DMS114 treated with DMSO at 0.1 percent for 48 hours (cell line): ENCODE data around the gene P2RY4.
"Not testable (repeated sequence)": the region's sequence is repeated elsewhere in the genome, so short reads cannot be mapped to it uniquely, and the experiment has no call there.

Experiments used
- DNase-seq: peaks from one replicate; lab custom pipeline; 2025; ENCODE audit not compliant: unreplicated experiment; lab: John Stamatoyannopoulos, UW

Gene P2RY4

DNA sequence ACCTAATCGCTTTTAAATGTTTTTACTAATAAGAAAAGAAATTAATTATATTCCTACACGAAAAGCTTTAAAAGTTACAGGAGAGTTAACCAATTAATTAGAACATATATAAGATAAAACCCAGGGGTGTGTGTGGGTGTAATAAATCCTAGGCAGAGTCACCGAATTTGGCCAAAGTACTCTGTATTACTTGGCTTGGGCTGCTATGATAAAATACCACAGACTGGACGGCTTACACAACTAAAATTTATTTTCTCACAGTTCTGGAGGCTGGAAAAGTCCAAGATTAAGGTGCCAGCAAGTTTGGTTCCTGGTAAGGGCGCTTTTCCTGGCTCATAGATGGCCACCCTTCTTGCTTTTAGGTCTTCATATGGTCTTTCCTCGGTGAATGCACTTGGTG lies 15.1 kb downstream of the P2RY4 start:
- DNase-seq, result no peak

GRCh38 chrX:70243601-70244000 lies 16.4 kb downstream of the P2RY4 start:
- not testable (repeated sequence) for DNase-seq

GRCh38 chrX:70241501-70241900 lies 18.5 kb downstream of the P2RY4 start:
- no peak for DNase-seq

GRCh38 chrX:70240751-70241150 lies 19.3 kb downstream of the P2RY4 start:
- DNase-seq, result no peak

DNA sequence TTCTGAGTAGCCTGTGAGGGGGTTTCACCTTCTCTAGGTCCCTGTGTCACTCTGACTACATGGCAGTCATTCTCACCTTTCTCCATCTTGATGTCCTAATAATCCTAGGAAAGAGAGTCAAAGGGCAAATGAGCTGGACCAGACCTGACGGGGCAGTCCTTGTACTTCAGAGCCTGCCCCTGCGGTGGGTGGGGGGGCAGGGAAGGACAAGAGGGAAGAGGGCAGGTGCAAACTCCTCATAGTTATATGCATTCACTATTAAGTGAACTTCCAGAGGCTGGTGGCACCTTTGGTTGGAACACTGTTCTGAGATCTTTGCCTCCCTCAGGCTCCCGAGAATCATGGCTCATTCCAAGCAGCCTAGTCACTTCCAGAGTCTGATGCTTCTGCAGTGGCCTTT lies 25.6 kb downstream of the P2RY4 start, which contains the start of gene AWAT1:
TSS of gene AWAT1 (plus strand) at position 301 of the 400 bp plus-strand sequence. CDS start at position 342, 41 bp downstream.
- no peak for DNase-seq

GRCh38 chrX:70231666-70232065 lies 28.3 kb downstream of the P2RY4 start:
- no peak for DNase-seq

DNA sequence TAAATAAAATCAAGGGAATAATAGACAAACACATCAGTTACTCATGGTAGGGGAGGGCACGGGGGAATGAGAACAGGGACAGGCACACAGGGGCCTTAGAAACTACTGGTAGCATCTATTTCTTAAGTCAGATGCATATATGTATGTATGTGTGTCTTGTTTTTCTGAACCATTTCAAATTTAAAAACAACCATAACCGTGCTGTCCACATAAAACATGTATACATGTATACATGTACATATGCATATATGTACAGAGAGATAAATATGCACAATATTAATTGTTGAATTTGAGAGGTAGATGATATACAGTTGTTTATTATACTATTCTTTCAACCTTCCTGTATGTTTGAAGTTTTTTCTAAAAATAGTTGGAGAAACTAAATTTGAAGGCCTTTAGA lies 33.3 kb downstream of the P2RY4 start:
- no peak for DNase-seq

GRCh38 chrX:70226048-70226447 lies 34.0 kb downstream of the P2RY4 start:
- DNase-seq, result no peak

GRCh38 chrX:70219938-70220764 lies 39.9 kb downstream of the P2RY4 start:
- DNase-seq, result no peak

- not testable (repeated sequence) for DNase-seq
Measured at GRCh38 chrX:70209570-70209969, 50.4 kb downstream of the P2RY4 start.

- no peak for DNase-seq
Measured at GRCh38 chrX:70208479-70208878, 51.5 kb downstream of the P2RY4 start.
